ENCODE measurements around the gene MBP.

DNA sequence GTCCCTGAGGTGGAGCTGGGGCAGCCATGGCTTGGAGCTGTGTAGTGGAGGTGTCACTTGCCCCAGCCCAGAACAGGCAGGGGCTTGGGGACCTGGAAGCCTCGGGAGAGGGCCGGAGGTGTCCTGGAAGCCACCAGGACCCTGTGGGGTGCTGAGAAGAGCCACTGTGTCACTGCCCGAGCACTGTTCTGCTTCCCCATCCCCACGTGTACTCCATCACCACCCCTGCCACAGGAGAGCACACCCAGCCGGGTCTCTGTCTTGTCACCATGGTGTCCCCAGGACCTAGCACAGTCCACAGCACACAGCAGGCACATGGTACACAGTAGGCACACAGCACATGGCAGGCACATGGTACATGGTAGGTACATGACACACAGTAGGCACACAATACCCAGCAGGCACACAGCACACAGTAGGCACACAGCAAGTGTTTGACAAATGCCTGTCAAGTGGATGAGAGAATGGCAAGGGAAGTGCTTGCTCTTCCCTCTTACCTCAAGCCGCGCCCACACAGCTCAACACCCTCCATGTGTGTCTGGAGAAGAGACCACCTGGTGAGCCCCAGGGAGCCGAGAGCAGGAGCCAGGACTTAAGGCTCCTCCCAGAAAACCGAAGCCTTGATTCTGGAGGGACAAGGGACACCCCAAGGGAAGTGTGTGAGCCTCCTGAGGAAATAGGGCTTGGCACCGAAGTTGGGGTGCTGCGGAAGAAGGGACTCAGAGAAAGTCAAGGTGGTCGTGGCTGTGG is 13.3 kb downstream of the MBP start:
- TF ChIP-seq POLR2A (IDR thresholded peaks at IDR 0.05; ENCODE audit: low read depth, low read length) (no peak), BHLHE40 (IDR thresholded peaks at IDR 0.05; ENCODE audit: low read depth, low read length) (no peak), FOS (IDR thresholded peaks at IDR 0.05; ENCODE audit: low read depth, low read length) (no peak), RFX5 (IDR thresholded peaks at IDR 0.05; ENCODE audit: low read depth, low read length) (no peak), RAD21 (IDR thresholded peaks at IDR 0.05; ENCODE audit: low read length) (no peak), MAZ (IDR thresholded peaks at IDR 0.05; ENCODE audit: borderline replicate concordance, low read depth, low read length) (no peak), CEBPB (IDR thresholded peaks at IDR 0.05; ENCODE audit: low read depth, low read length) (no peak), SMC3 (IDR thresholded peaks at IDR 0.05; ENCODE audit: low read depth, low read length) (no peak), RCOR1 (IDR thresholded peaks at IDR 0.05; ENCODE audit: insufficient replicate concordance, low read length) (no peak)
- TF ChIP-seq, protein P1, sequence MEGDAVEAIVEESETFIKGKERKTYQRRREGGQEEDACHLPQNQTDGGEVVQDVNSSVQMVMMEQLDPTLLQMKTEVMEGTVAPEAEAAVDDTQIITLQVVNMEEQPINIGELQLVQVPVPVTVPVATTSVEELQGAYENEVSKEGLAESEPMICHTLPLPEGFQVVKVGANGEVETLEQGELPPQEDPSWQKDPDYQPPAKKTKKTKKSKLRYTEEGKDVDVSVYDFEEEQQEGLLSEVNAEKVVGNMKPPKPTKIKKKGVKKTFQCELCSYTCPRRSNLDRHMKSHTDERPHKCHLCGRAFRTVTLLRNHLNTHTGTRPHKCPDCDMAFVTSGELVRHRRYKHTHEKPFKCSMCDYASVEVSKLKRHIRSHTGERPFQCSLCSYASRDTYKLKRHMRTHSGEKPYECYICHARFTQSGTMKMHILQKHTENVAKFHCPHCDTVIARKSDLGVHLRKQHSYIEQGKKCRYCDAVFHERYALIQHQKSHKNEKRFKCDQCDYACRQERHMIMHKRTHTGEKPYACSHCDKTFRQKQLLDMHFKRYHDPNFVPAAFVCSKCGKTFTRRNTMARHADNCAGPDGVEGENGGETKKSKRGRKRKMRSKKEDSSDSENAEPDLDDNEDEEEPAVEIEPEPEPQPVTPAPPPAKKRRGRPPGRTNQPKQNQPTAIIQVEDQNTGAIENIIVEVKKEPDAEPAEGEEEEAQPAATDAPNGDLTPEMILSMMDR (conservative IDR thresholded peaks at IDR 0.05; ENCODE audit: low read depth, low read length) = no peak
- TF ChIP-seq, protein P2, sequence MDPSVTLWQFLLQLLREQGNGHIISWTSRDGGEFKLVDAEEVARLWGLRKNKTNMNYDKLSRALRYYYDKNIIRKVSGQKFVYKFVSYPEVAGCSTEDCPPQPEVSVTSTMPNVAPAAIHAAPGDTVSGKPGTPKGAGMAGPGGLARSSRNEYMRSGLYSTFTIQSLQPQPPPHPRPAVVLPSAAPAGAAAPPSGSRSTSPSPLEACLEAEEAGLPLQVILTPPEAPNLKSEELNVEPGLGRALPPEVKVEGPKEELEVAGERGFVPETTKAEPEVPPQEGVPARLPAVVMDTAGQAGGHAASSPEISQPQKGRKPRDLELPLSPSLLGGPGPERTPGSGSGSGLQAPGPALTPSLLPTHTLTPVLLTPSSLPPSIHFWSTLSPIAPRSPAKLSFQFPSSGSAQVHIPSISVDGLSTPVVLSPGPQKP (IDR thresholded peaks at IDR 0.05; ENCODE audit: borderline replicate concordance, low read depth, low read length) = no peak
- TF ChIP-seq, protein P3, sequence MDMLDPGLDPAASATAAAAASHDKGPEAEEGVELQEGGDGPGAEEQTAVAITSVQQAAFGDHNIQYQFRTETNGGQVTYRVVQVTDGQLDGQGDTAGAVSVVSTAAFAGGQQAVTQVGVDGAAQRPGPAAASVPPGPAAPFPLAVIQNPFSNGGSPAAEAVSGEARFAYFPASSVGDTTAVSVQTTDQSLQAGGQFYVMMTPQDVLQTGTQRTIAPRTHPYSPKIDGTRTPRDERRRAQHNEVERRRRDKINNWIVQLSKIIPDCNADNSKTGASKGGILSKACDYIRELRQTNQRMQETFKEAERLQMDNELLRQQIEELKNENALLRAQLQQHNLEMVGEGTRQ (IDR thresholded peaks at IDR 0.05; ENCODE audit: low read depth, low read length) = no peak

Data from IMR-90 (cell line).